ENCODE measurements around the gene CAMK1D.

CAMK1D gene

GRCh38 chr10:12835709-12836108, 486.4 kb downstream of the CAMK1D start:
- TF ChIP-seq CTCF (IDR thresholded peaks at IDR 0.05): no peak

GRCh38 chr10:12838366-12838765, 489.0 kb downstream of the CAMK1D start:
- no peak for TF ChIP-seq CTCF (IDR thresholded peaks at IDR 0.05)

- TF ChIP-seq CTCF (IDR thresholded peaks at IDR 0.05): no peak
Measured at GRCh38 chr10:12838995-12839927, 489.9 kb downstream of the CAMK1D start.

GRCh38 chr10:12839941-12840611, 490.7 kb downstream of the CAMK1D start:
- TF ChIP-seq CTCF (IDR thresholded peaks at IDR 0.05): no peak

GRCh38 chr10:12841426-12841825, 492.1 kb downstream of the CAMK1D start:
- no peak for TF ChIP-seq CTCF (IDR thresholded peaks at IDR 0.05)

- TF ChIP-seq CTCF (IDR thresholded peaks at IDR 0.05): no peak
Measured at GRCh38 chr10:12841826-12842225, 492.5 kb downstream of the CAMK1D start.

- no peak for TF ChIP-seq CTCF (IDR thresholded peaks at IDR 0.05)
Measured at GRCh38 chr10:12842310-12842709, 493.0 kb downstream of the CAMK1D start.
